GM03348 (cell line): ENCODE data around the gene ZNF655.
"Not testable (repeated sequence)": the region's sequence is repeated elsewhere in the genome, so short reads cannot be mapped to it uniquely, and the experiment has no call there.

Experiments
- DNase-seq: peaks from one replicate; pipeline ENCODE4 v3.0.0; 2012; ENCODE audit warnings: low spot score

ZNF655 gene

DNA sequence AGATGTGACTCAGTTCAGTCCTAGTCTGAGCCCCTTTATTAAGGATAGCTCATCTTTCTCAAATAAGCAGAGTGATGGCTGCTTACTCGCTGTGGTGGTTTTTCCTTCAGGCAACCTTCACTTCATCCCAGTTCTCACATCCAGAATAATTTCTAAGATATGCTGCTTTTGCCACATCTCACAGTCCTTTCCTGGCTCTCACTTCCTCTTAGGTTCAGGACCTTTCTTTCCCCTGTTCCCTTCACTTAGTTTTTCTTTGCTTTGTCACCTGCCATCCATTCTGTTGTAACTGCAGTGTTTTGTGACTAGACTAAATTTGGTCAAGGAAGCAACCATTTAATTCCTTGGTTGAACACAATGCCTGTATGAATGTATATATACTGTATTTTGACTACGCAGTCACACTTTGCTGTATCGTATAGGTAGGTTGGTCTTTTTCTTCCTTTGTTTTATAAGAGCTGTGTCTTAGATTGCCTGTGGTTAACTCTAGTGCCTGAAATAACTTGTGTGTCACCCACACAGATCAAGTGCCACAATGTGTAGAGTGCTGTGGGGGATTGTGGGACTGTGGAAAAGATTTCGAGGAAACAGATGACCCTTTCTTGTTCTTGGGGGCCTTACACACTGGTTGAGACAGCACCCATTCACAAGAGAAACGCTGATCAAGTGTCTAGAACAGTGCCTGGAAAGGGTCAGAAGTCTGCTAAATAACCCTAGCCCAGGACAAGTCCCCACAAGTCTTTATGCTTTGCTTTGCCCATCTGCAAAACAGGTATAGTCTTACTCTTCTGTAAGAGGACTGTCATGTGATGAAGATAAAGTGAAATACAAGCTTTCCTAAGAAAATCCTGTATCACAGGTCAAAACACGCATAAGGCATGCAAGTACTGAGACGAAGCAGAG lies 2.6 kb downstream of the ZNF655 start:
- DNase-seq = no peak

DNA sequence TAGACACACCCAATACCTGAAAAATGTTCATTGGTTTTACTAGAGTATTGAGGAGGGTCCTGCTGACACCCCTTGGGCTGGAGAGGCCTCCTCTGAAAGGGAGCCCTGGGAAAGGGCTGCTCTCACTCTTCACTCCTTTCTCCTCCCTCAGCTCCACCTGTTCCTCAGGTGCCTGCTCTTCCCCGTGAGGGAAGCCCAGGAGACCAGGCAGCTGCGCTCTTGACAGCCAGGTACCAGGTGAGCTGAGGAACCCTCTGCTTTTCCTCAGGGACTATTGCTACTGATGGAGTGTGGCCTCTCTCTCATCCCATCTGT lies 3.3 kb downstream of the ZNF655 start:
- DNase-seq = no peak

DNA sequence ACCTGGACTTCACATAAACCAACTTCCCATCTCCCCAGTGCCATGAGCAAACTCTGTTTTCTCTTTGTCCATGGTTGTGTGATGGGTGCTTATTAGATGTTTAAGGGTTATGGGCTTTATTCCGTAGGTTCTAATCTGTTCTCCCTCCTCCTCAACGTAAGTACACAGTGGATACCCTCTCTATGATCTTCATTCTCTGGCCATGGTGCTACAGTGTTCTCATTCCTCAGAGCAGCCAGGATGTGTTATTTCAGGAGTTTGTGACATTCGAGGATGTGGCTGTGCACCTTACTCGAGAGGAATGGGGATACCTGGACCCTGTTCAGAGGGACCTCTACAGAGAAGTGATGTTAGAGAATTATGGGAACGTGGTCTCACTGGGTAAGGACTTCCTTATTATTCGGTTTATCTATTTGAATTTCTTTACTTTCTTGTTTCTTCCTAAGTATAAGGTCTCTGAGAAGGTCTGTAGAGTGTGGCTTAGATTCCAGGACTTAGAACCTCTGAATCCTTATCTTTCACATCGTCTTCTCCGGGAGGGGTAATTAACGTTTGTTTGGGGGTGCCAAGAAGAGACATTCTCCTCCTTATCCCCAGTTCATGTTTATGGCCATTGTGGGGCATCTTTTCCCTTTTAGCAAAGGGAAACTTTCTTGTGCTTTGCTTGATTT lies 3.8 kb downstream of the ZNF655 start:
- DNase-seq = no peak

DNA sequence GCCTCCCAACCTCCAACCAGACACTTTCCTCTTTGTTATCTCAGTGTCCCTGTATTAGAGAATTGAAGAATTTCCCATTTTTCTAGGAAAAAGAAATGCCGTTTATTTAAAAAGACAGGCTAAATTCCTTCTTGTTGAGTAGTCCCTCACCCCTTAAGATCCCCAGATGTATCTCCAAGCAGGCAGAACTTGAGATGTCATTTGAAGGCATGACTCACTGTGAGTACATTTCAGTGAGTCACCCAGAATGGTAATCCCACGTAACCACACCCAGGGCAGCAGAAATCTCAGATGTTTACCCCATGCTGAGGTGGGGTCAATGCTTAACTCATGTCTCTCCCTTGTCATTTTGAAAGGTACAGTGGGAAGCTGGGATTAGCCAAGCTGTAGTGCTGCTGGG lies 4.4 kb downstream of the ZNF655 start:
- peak; percentile 93 for DNase-seq

DNA sequence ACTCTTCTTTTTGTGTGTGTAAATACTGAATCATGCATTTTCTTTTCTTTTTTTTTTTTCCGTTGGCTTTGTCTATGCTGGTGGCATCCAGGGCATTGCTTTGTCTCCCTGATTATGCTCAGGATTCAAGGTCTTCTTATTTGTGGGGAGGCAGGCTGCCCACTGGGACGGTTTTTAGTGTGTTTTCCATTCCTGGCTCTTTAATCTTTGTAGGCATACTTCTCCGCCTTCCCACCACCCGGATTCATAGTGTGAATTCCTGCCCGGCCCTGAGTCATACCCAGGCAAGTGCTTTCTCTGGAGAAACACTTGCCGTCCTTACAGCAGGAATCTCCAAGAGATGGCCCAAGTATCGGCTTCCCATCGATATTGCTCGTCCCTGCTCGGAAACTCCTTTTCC lies 5.2 kb downstream of the ZNF655 start:
- peak; percentile 76 for DNase-seq

DNA sequence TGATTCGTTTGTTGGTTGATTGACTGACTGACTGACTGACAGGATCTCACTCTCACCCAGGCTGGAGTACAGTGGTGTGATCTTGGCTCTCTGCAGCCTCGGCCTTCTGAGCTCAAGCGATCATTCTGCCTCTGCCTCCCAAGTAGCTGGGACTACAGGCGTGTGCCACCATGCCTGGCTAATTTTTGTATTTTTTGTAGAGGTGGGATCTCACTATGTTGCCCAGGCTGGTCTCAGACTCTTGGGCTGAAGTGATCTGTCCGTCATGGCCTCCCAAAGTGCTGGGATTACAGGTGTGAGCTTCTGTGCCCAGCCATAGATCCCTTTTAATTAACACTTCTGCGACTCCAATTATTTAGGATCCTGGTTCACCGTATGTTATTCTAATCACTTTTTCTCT lies 10.3 kb downstream of the ZNF655 start:
- not testable (repeated sequence) for DNase-seq

DNA sequence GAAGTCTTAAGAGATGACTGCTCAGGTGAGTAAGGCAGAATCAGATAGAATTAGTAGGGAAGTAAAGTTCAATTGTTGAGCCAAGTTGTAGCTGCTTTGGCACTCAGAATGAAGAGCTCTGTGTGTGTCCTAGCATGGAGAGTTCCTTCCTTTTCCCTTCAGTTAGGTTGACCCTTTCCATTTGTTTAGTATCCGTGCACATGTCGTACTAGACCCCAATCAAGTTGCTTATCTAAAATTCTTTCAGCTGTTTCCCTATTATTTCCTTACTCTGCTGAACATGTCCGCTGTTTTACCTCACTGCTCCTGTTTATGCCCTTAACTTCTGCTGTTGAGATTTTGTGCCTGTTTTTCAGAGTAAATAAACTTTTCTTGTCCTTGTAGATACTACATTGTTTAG lies 13.3 kb downstream of the ZNF655 start:
- no peak for DNase-seq

DNA sequence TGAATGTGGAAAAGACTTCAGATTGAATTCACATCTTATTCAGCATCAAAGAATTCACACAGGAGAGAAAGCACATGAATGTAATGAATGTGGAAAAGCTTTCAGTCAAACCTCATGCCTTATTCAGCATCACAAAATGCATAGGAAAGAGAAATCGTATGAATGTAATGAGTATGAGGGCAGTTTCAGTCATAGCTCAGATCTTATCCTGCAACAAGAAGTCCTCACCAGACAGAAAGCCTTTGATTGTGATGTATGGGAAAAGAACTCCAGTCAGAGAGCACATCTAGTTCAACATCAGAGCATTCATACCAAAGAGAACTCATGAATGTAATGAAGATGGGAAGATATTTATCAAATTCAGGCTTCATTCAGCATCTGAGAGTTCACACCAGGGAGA lies 14.8 kb downstream of the ZNF655 start:
- no peak for DNase-seq

DNA sequence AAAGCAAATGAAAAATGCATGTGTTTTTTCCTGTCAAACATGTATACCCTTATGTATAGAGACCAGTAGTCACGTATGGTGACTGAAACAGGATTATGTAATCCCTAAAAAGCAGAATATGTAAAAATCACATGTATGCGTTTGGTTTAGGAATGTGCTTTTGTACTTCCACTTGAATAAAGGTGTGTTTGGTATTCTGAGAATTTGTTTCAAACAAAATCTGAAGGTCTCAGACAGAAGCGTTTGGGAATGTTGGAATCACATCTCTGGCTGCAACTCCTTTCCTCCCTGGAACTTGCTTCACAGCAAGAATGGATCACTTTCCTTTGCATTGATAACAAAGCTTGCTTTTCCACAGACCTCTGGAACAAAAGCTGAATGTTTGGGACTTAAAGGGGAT lies 17.8 kb downstream of the ZNF655 start:
- DNase-seq = no peak

DNA sequence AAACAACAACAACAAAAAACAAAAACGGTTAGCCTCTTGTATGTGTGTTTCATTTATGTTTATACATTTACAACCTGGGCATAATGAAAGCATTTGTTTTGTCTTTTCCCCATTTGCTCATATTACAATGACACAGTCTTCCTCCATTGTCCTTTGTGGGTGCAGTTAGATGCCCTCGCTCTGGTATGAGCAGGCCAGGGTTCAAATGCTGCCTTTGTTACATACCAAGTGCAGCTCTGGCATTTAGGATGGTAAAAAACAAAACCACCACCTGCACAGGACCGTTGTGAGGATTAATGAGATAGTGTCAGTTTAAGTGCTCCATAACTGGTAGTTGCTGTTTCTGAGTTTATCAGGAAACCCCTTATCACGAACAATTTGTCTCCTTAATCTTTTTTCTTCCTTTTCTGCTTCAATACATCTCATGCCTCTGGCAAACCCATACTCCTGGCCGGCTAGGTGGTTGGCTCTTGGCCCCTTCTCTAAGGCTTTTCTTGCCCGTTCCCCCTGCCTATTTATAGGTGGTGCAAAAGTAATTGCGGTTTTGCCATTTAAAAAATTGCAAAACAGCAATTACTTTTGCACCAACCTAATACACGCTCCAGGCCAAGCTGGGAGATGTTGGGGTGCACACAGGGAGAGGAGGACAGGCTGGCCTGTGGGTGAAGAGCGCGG lies 21.0 kb downstream of the ZNF655 start:
- no peak for DNase-seq

DNA sequence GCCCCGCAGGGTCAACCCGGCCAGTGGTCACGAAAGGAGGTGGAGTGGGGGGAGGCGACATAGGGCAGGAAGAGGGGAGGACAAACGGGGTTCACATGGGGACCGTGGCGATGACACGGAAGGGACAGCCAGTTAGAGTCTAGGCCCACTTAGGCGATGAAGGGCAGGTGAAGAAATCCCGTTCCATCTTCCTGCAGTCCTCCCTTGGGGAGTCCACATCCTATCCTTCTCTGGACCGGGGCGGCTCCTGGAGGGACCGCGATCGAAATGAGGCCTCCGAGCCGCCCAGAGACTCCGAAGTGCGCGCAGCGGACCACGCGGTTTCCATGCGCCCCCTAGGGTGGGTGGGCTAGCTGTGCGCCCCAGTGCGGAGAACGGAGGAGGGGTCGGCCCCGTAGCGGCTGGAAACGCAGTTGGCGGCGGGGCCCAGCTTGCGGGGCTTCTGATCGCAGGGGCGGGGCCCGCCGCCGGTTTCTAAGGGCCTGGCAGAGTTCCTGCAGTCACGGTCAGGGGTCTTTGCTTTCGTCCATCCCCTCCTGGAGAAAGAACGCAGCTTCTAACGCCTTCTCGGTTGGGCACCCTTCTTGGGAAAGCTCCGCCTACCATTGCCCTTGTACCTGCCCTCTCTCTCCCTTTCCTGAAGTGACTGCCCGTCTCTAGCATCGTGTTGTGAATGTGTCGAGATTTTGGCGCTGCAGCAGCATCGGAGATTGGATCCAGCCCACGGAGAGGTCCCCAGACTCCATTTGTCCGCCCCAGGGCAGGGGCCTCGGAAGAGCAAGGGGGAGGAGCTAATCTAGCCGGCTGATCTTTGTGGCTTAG lies 21.7 kb downstream of the ZNF655 start:
- DNase-seq = peak; percentile 68

DNA sequence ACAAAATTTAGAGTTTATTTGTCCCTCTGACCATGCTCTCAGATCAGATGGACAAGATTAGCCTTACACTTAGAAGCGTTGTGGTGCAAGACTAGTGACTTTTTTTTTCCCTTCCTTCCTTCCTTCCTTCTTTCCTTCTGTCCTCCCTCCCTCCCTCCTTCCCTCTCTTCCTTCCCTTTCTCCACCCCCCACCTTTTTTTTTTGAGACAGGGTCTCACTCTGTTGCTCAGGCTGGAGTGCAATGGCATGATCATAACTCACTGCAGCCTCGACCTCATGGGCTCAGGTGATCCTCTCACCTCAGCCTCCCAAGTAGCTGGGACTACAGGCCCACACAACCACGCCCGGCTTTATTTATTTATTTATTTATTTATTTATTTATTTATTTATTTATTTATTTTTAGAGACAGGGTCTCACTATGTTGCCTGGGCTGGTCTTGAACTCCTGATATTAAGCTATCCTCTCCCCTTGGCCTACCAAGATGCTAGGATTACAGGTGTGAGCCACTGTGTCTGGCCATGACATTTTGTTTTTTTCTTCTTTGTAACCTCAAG lies 22.4 kb downstream of the ZNF655 start:
- DNase-seq = not testable (repeated sequence)

DNA sequence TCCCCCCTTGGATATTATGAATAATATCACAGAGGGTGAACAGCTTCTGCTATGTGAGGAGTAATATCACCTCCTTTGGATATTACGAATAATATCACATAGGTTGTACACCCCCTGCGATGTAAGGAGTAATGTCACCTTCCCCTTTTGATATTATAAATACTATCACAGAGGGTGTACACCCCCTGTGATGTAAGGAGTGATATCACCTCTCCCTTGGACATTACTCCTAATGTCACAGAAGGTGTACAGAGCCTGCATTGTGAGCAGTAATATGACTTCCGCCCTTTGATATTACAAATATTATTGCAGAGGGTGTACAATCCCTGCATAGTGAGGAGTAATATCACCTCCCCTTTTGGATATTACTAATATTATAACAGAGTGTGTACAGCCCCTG lies 30.4 kb downstream of the ZNF655 start:
- DNase-seq = no peak

DNA sequence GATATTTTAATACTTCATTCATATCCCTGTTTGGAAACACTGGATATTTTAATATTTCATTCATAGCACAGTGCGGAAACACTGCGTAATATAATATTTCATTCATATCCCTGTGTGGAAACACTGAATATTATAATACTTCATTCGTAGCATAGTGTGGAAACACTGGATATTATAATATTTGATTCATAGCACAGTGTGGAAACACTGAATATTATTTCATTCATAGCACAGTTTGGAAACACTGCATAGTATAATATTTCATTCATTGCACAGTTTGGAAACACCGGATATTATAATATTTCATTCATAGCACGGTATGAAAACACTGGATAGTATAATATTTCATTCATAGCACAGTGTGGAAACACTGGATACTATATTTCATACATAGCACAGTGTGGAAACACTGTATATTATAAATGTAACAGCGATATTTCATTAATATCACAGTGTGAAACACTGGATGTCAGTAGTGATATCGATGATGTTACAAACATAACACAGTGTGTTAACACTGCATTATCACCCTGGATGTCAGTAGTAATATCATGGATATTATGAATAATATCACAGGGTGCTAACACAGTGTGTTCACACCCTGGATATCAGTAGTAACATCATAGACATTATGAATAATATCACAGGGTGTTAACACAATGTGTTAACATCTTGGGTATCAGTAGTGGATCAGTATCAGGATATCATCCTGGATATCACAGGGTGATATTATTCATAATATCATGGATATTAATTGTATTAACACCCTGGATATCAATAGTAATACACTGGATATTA lies 36.7 kb downstream of the ZNF655 start:
- DNase-seq = no peak

DNA sequence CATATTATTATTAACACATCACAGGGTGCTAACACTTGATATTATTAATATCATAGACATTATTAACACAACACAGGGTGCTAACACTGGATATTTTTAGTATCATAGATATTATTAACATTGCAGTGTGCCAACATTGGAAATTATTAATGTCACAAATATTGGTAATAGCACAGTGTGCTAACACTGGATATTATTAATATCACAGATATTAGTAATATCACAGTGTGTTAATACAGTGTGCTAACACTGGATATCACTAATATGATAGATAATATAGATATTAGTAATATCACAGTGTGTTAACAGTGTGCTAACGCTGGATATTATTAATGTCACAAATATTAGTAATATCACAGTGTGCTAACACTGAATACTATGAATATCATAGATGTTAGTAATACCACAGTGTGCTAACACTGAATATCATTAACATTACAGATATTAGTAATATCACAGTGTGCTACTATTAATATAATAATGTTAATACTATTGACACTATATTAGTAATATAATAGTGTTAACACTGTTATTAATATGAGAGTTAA lies 38.0 kb downstream of the ZNF655 start:
- DNase-seq = no peak

DNA sequence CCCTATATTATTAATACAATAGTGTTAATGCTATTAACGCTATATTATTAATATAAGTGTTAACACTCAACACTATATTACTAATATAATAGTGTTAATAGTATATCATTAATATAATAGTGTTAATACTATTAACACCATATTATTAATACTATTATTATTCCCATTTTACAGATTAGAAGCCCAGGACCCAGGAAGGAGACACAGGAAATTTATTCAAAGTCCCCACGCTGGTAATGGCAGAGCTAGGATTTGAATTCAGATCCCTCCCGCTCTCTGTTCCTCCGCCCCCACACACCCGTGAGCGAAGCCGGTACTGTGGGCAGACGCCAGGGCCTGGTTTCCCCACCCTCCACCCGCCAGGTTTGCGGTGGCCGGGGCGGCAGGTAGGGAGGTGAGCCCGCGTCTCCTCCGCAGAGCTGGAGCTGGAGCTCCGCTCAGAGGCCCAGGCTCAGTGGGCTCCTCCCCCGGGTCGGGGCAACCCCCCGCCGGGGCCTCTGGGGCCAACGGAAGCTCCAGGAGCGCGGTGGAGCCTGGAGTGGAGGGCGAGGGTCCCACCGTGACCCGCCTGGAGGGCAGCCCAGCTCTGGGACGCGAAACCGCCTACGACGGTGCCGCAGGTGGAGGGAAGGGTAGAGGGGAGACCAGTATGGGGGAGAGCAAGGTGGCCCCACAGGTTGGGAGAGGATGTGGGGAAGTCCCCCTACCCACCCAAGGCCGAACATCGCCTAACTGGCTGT lies 39.5 kb downstream of the ZNF655 start, which contains the start of gene TMEM225B:
Gene TMEM225B, plus strand, starts transcription at position 506 of the 740 bp plus-strand sequence. CDS start 6,122 bp downstream, outside the sequence.
- DNase-seq = no peak

DNA sequence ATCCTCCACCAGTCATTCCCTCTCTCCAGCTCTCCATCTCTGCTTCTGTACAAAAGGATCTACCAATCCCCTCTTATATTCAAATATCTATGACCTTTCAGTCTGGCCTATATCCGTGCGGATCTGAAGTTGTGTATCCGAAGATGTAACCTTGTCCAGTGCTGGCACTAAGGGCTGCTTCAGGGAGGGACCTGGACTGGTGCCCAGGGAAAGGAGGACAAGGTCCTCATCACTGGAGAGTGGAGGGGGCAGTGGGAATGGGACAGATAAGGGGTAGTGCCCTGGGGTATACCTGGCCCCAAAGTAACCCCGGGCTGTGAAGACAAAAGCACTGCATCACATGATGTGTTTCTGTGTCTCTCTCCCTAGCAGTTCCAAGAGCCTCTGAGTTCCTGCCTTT lies 41.4 kb downstream of the ZNF655 start:
- no peak for DNase-seq

DNA sequence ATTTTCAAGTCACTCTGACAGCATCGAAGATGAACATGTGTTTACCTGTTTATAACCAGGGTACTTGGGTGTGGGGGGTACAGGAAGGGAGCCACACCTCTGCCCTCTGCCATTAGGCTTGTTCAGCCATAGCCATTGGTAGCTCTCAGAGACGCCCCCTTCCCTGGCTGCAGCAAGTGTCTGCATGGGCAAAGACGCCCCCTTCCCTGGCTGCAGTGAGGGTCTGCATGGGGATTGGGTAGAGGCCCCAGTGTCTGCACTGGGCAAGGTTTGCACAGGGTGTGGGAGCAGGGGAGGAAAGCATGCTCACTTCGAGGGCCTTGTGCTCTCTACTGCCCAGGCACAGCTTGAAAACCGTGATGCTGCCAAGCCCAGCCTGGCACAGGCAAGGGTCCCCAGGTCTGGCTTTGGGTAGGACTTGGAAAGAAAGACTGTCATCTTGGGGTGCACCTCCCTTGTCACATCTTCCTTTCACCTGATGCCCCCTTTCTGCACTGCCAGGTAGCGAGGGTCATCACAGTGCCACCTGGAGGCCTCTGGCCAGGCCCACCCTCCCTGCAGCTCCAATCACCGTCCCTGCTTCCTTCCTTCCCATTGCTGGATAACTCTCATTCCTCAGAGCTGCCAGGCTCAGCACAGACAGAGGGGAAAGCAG lies 43.3 kb downstream of the ZNF655 start:
- no peak for DNase-seq

DNA sequence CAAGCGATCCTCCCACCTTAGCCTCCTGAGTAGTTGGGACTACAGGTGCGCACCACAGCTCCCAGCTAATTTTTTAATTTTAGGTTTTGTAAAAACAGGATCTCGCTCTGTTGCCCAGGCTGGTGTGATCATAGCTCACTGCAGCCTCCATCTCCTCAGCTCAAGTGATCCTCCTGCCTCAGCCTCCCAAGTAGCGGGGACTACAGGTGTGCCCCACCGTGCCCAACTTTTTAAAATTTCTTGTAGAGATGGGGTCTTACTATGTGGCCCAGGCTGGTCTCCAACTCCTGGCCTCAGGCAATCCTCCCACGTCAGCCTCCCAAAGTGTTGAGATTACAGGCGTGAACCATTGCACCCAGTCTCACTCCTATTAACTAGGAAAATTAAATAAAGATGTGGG lies 47.1 kb downstream of the ZNF655 start:
- no peak for DNase-seq
